Ectodermal cell (in vitro differentiated cells): Measurements from ENCODE around the gene ERICH3.

Experiments used
- H3K27ac ChIP-seq: 2 replicates; pipeline ENCODE4 v1.7.0; 2013; ENCODE audit warnings: mild to moderate bottlenecking, low read depth, low read length; ENCODE audit not compliant: insufficient read depth, poor library complexity, severe bottlenecking
- H3K27me3 ChIP-seq: 2 replicates; pipeline ENCODE4 v1.7.0; 2013; ENCODE audit warnings: mild to moderate bottlenecking, low read length; ENCODE audit not compliant: insufficient read depth, control insufficient read depth, poor library complexity, severe bottlenecking
- H3K36me3 ChIP-seq: one replicate; pipeline ENCODE4 v1.7.0; 2013; ENCODE audit warnings: low read length; ENCODE audit not compliant: control insufficient read depth, insufficient read depth
- H3K4me1 ChIP-seq: one replicate; pipeline ENCODE4 v1.7.0; 2013; ENCODE audit warnings: low read length; ENCODE audit not compliant: control insufficient read depth, insufficient read depth
- H3K4me3 ChIP-seq: 2 replicates; pipeline ENCODE4 v1.7.0; 2013; ENCODE audit warnings: low read depth, low read length, control low read depth; ENCODE audit not compliant: insufficient read depth
- H3K9me3 ChIP-seq: 2 replicates; pipeline ENCODE4 v1.7.0; 2013; ENCODE audit warnings: mild to moderate bottlenecking, low read length, moderate library complexity; ENCODE audit not compliant: control insufficient read depth
- WGBS, 2 experiments: methylation state at CpG; one replicate each; pipeline ENCODE4 v1.1.7; 2013; ENCODE audit warnings: missing lambda C conversion rate in 2 of 2; 5-methylcytosine and 5-hydroxymethylcytosine counted together

ERICH3 gene

GRCh38 chr1:74593887-74594866 lies 79.4 kb downstream of the ERICH3 start:
- 95 to 97% methylated on average over 4 of the region's 6 CpGs for WGBS, 2 experiments
- Histone ChIP-seq H3K27ac (no peak overlapping the region), H3K4me1 (no peaks in the 10 kb centered on the region), H3K27me3 (no peaks in the 10 kb centered on the region), H3K9me3 (no peaks in the 10 kb centered on the region), H3K4me3 (no peak overlapping the region), H3K36me3 (no peaks in the 10 kb centered on the region)

DNA sequence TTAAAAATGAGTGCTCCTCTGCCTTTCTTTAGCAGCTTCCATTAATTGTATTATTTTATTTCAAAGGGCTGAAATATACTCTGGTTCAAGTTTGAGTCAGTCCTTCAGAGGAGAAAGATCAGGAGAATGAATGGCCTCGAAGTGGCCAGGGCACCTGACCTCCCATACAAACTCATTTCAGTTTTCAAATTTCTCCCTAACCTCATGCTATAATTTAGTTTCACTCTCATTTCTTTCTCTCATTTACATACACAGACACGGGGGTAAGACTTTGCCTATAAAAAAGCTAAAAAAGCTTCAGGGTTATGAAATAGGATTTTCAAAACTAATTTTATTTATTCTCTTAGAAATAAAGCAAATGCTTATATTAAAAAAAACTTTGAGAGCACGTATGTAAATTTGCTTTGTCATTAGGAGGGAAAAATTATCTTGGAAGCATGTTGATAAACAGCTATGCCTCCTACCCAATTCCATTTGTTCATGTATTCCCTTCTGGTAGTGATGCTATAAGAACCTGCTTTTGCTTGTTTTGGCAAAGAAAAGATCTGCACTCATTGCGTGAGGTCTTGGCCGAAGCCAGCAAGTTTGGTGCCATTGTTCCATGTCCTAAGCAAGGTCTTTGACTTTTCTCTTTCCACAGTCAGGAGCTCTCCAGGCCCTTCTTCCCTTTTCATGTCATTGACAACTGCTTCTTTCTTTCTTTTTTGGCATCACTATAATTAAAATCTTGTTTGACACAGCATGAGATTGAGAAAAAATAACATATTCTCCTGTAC lies 80.8 kb downstream of the ERICH3 start:
- Histone ChIP-seq H3K4me1 (no peaks in the 10 kb centered on the region), H3K27ac (no peak overlapping the region), H3K27me3 (no peaks in the 10 kb centered on the region), H3K36me3 (no peaks in the 10 kb centered on the region), H3K4me3 (no peak overlapping the region), H3K9me3 (no peaks in the 10 kb centered on the region)
- WGBS, 2 experiments = 50 to 75% methylated on average over 3 to 5 of the region's 5 CpGs

DNA sequence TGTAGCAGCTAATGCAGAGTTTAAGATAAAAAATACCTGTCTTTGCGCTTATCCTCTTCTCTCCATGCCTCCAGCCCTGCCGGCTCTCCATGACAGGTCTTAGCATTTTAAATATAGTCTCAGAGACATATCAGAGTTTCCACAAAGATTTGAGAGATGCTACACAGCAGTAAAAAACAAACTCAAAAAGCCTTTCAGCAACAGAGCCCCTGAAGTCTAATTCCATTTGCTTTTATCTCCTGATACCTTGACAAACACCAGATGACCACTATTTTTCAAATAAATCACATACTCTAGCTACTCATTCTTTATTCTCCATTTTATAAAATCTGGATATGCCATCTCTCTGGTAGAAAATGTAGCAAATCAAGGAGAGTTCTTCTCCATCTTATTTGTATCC lies 81.6 kb downstream of the ERICH3 start:
- Histone ChIP-seq H3K4me3 (no peak overlapping the region), H3K27me3 (no peaks in the 10 kb centered on the region)
- 87 to 94% methylated on average over 2 of the region's 2 CpGs for WGBS, 2 experiments

DNA sequence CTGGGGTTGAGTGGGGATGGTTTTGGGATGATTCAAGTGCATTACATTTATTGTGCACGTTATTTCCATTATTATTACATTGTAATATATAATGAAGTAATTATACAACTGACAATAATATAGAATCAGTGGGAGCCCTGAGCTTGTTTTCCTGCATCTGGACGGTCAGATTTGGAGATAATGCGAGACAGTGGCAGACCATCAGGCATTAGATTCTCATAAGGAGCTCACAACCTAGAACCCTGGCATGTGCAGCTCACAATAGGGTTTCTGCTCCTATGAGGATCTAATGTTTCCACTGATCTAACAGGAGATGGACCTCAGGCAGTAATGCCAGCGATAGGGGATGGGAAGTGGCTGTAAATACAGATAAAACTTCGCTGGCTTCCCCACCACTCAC lies 83.3 kb downstream of the ERICH3 start:
- Histone ChIP-seq H3K27ac (no peak overlapping the region), H3K36me3 (no peaks in the 10 kb centered on the region), H3K4me3 (no peak overlapping the region), H3K4me1 (no peaks in the 10 kb centered on the region), H3K9me3 (no peaks in the 10 kb centered on the region), H3K27me3 (no peaks in the 10 kb centered on the region)
- WGBS, 2 experiments = 86 to 94% methylated on average over 4 of the region's 5 CpGs

More for the DNA sequence above, 81.6 kb downstream of the ERICH3 start:
- Histone ChIP-seq H3K36me3 (no peaks in the 10 kb centered on the region), H3K4me1 (no peaks in the 10 kb centered on the region), H3K9me3 (no peaks in the 10 kb centered on the region), H3K27ac (no peak overlapping the region)

DNA sequence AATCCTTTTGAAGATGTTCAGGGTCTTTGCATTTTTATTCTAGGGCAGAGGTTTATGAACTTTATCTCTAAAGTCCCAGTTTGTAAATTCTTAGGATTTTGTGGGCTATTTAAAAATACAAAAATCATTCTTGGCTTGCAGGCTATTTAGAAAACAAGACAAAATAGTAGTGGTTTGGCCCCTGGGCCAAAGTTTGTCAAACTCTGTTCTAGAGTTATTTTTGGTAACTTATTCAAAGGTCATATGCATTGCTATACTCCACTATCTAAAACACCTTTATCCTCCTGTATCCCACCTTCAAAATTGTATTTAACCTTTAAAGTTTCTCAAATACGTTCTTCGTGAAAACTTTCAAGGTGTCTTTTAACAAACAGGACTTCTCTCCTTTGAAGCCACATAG lies 85.7 kb downstream of the ERICH3 start:
- no peaks in the 10 kb centered on the region for H3K9me3 ChIP-seq
- no peaks in the 10 kb centered on the region for H3K27me3 ChIP-seq
- WGBS, 2 experiments = 93 to 98% methylated on average over 2 of the region's 2 CpGs
- no peaks in the 10 kb centered on the region for H3K4me1 ChIP-seq
- H3K36me3 ChIP-seq = no peaks in the 10 kb centered on the region
- H3K4me3 ChIP-seq = no peak overlapping the region
- no peak overlapping the region for H3K27ac ChIP-seq

- no peaks in the 10 kb centered on the region for H3K9me3 ChIP-seq
- no peak overlapping the region for H3K27ac ChIP-seq
- no peaks in the 10 kb centered on the region for H3K27me3 ChIP-seq
- no peaks in the 10 kb centered on the region for H3K36me3 ChIP-seq
- 100% methylated on average over 3 of the region's 4 CpGs; no CpG with 5 or more reads in 1 of the 2 experiments for WGBS, 2 experiments
- no peaks in the 10 kb centered on the region for H3K4me1 ChIP-seq
- H3K4me3 ChIP-seq = no peak overlapping the region
Measured at GRCh38 chr1:74586253-74586897, 87.2 kb downstream of the ERICH3 start.

- Histone ChIP-seq H3K9me3 (no peaks in the 10 kb centered on the region), H3K27ac (no peak overlapping the region), H3K4me3 (no peak overlapping the region), H3K27me3 (no peaks in the 10 kb centered on the region), H3K4me1 (no peaks in the 10 kb centered on the region), H3K36me3 (no peaks in the 10 kb centered on the region)
- 91 to 95% methylated on average over 2 of the region's 2 CpGs for WGBS, 2 experiments
Measured at GRCh38 chr1:74584185-74584584, 89.4 kb downstream of the ERICH3 start.

DNA sequence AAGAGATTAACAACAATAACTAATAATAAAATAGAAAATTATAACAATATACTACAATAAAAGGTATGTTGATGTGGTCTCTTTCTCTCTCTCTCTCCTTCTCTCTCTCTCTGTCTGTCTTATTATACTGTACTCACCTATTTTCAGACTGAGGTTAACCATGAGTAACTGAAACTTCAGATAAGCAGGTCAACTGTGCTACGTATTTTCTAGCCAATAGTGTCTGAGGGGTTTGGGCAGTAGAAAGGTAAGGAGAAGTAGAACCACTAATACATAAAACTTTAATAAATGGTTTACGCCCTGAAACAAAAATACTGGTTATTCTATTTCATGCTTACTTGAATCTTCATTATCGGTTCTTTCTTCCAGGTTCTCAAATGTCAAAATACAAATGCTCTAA lies 90.2 kb downstream of the ERICH3 start:
- Histone ChIP-seq H3K27me3 (no peaks in the 10 kb centered on the region), H3K27ac (no peak overlapping the region), H3K4me3 (no peak overlapping the region), H3K4me1 (no peaks in the 10 kb centered on the region), H3K9me3 (no peaks in the 10 kb centered on the region), H3K36me3 (no peaks in the 10 kb centered on the region)
- WGBS, 2 experiments = 92 to 99% methylated on average over 2 of the region's 3 CpGs

DNA sequence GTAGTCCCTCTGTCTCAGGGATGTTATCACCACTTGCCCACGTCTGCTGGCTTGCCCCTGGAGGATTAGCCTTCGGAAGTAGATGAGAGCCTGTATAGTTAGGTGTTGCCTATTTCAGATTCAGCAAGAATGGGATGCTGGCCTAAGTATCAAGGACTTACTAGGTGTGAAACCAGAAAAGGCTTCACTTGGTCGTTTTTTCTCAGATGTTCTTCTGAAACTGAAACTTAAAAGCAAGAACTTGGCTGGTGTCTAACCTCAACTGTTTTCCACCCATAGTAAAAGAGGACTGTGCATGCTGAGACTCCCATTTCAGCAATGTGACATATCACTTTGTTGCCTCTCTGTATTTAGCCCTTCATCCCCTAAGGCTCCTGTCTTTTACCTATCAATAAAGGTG lies 94.2 kb downstream of the ERICH3 start:
- Histone ChIP-seq H3K4me1 (no peaks in the 10 kb centered on the region), H3K4me3 (no peak overlapping the region), H3K27ac (no peak overlapping the region), H3K36me3 (no peaks in the 10 kb centered on the region), H3K9me3 (no peaks in the 10 kb centered on the region), H3K27me3 (no peaks in the 10 kb centered on the region)
- 86 to 91% methylated on average over 3 of the region's 3 CpGs for WGBS, 2 experiments

DNA sequence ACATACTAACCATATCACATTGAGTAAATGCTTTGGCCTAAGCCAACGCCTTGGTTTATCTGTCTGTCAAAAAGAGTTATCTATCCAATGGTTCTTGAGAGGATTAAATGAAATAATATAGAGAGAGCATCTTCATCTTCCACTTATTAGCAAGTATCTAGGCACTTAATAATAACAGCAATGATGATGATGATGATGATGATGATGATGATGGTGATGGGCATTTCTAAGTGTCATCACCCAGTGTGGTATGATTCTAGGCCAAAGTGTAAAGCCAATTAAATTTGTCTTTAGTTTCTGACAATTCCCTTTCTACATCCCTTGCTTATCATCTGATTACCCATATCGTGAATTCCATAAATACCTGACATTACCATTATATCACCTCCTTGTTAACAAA lies 95.5 kb downstream of the ERICH3 start:
- 86 to 95% methylated on average over 1 to 2 of the region's 2 CpGs for WGBS, 2 experiments
- H3K36me3 ChIP-seq = no peaks in the 10 kb centered on the region
- H3K4me1 ChIP-seq = no peaks in the 10 kb centered on the region
- H3K9me3 ChIP-seq = no peaks in the 10 kb centered on the region
- no peaks in the 10 kb centered on the region for H3K27me3 ChIP-seq
- H3K27ac ChIP-seq = no peak overlapping the region
- no peak overlapping the region for H3K4me3 ChIP-seq
